GM19025 (cell line): ENCODE data around the gene HS6ST2.
"Not testable (repeated sequence)": the region's sequence is repeated elsewhere in the genome, so short reads cannot be mapped to it uniquely, and the experiment has no call there.

ENCODE experiments used
- ATAC-seq: cut with Tn5 transposase; IDR thresholded peaks from one replicate; pipeline ENCODE4 v1.9.1; 2021; ENCODE audit warnings: mild to moderate bottlenecking, low read depth, moderate library complexity; ENCODE audit not compliant: unreplicated experiment

Gene HS6ST2

DNA sequence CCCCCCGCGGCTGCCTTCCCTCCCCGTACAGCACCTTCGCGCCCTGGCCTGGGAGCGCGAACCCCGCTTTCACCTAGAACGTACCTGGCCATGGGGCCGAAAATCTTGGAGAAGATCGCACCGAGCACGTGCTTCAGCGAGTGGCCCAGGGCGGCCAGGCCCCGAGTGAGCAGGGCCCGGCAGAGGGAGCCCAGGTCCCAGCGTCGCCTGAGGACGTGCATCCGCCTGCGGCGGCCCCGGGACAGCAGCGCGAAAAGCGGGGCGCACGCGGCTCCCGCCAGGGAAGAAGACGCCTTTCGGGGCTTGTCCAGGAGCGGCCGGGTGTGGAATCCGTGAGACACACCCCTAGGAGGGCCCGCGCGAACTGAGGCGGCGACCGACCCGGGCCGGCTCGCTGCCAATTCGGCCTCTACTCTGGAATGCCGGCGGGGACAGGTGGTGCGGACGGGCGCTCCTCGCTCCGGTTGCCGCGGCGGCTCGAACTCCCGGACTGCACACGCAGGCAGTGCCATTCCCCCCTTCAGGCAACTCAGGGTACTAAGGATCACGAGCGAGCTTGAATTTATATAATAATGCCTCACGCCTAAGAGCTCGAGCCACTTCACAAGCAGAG, at the start of gene HS6ST2:
TSS of gene HS6ST2 (minus strand) at position 539 of the 613 bp plus-strand sequence.
- ATAC-seq, result no peak

DNA sequence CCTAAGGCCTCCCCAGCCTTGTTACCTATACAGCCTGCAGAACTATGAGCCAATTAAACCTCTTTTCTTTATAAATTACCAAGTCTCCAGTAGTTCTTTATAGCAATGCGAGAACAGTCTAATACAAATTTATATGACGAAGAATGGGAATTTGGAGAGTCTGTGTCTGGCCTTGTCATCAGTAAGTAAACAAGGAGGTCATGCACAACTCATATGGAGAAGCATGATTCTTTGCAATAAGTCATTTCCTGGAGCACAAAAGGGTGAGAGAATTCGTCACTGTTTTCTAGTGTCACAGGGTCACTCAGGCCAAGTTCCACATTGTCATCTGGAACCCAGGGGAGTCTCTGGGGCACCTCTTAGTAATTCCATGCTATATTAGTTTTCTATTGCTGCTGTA, 49.0 kb upstream of the HS6ST2 start:
- ATAC-seq, result no peak

DNA sequence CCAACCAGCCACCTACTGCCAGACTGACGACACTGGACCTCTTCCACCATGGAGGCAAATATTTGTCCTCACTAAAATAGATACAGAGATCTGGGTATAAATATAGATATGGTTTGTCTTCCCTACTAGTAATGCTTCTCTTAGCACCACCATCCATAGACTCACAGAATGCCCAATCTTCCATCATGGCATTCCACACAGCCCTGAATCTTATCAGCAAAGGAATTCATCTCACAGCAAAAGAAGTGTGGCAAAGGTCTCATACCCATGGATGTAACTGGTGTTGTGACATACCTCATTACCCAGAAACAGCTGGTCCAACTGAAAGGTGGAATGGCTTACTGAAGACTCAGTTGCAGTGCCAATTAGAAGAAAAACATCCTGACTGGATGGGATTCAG, 47.2 kb upstream of the HS6ST2 start:
- no peak for ATAC-seq

DNA sequence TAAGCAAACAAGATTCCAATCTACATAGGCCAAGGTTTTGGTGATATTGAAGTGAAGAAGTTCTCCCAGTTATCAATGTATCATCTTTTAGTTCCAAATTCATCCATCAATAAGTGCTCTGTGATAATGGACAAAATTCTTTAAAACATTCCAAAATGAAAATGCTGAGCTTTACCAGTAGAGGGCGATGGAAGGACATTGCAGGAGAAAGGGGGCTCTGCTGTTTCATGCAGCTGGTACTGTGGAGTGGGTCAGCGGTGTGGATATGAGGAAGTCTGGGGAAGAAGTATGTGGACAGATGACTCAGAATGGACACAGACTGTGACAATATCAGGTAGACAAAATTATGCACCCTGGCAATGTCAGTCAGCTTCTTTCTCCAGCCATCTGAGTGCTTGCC, 46.6 kb upstream of the HS6ST2 start:
- no peak for ATAC-seq

DNA sequence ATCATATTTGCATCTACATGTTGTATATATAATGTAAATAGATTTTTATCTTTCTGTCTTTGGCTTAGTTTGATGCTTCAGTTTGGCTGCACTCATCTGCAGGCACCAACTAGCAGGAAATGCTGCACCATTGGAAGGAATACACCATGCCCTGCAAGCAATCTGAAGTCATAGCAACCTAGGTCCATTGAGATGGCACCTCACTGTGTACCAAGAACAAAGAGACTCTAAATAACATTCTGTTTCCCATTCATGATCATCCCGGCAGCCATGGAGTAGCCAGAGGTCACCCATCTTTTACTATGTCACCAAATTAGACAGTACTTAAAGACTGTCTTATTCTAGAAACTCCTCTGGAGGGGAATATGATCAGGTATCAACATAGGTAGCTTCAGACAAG, 40.8 kb upstream of the HS6ST2 start:
- no peak for ATAC-seq

DNA sequence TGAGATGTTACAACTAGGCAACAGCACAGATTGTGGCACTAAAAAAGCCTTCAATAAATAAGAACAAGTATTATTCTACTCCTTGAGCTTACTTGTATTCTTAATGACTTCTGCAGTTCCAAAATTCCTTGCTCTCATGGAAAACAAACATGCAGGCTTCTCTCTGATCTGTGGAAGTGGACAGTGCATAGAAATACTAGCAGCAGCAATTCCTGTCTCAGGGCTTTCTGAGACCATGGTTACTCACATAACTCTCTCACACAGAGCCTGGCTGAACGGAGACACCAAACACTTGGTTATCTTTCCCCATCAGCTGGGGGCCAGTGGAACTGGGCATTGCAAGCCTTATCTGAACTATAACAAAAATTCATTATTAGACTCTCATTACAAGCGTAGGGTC, 32.4 kb upstream of the HS6ST2 start:
- ATAC-seq, result no peak

DNA sequence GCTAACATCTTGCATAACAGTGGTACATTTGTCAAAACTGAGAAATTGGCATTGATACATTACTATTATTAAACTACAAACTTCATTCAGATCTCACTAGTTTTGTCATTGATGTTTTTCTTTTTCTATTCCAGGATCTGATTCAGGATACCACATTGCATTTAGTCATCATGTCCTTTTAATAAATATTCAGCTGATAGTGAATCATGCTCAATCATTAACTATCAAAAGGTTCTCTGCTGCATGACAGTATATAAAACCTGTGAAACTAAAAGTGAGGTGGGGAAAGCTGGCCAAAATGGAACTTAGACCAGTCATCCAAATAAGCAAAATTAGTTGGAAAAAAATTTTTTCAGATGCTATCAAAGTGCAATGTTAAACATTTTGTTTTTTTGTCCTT, 28.1 kb upstream of the HS6ST2 start:
- no peak for ATAC-seq

DNA sequence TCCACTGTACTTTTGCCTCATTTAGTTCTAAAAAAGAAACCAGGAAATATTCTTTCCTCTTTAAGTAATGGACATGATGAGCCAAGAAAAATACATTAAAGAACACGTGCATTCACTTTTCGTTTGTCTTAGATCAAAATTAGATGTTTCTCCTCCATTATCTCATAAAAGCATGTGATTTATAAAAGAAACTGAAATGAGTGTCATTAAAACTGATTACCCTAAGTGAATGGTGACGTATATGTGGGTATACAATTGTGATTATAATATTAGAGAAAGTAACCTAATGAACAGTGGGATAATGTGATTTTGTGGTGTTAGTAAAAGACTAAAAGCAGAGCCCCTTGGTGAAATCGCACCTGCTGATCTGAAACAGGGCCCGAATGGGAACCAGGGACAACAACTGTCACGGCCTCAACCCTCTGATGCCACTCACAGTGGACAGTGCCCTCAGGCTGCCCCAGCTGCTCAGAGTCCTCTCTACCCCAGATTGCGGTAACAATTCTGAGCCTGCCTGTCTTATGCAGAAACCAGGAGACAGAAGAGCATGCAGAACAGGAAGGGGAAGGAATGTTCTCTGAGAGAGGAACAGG, 25.7 kb upstream of the HS6ST2 start:
- ATAC-seq, result no peak

DNA sequence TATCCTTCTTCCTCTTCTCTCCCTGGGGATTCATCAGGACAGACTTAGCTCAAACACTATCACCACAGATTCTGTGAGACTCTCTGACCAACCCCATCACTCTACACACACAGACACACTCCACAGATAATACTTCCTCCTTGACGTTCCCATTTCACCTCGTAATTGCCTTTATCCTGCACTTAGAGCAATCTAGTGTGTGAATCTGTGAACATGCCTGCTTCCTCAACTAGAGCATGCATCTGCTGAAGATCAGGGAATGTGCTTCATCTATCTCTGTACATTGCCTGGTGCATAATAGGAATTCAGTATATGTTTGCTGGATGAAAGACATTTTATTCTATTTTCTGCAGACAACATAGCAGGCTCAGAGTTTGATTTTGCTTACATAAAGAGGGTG, 25.1 kb upstream of the HS6ST2 start:
- no peak for ATAC-seq

DNA sequence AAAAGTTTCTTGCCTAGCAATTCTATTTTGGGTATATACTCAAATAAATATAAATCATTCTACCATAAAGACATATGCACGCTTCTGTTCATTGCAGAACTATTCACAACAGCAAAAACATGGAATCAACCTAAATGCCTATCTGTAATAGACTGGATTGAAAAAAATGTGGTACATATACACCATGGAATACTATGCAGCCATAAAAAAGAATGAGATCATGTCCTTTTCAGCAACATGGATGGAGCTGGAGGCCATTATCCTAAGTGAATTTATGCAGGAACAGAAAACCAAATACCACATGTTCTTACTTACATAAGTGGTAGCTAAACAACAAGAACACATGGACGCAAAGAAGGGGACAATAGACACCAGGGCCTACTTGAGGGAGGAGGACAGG, 21.6 kb upstream of the HS6ST2 start:
- not testable (repeated sequence) for ATAC-seq

DNA sequence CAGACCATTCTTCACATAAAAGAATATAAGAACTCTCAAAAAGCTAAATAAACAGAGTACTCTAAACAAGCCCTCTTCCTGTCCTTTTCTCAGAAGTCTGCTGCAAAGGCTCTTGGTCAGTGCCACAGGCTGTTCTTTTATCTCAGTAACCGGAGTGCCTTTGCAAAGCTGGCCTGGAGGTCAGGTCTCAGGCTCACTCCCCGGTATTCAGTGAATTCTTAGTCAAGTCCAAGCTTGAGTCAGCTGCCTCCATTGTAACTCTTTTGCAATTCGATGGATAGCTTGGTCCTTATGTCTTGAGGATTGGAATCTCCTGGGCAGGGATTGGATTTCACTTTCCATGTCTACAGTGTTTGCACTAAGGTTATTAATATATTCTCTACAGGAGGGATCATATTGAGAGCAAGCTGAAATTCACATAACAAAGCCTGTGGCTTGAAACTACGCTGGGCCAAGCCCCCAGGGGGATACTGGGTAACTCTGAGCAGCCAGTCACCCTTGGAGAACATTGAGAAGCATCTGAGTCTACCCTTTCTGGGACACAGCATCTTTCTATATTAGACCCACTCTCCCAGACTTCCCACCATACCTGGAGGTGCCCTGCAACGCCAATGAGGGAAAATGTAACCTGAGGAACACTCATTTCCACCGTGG, 10.0 kb upstream of the HS6ST2 start:
- ATAC-seq, result no peak

DNA sequence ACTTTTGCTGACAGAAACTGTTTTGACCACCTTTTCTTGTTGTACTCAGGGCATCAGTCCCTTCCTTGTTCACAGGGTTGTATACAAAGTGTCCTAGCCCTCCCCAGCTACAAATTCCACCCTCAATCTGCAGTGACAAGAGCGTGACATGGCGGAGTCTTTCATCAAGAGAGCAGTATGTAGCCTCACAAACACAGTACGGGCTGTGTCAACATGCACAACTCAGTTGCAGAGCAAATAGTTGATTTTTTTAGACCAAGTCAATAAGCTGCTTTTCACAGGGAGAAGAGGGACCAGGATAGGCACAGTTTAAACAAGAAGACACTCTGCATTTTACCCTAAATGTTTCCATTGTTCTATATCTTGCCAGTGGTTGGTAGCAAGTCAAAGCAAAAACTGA, 8.6 kb upstream of the HS6ST2 start:
- no peak for ATAC-seq

DNA sequence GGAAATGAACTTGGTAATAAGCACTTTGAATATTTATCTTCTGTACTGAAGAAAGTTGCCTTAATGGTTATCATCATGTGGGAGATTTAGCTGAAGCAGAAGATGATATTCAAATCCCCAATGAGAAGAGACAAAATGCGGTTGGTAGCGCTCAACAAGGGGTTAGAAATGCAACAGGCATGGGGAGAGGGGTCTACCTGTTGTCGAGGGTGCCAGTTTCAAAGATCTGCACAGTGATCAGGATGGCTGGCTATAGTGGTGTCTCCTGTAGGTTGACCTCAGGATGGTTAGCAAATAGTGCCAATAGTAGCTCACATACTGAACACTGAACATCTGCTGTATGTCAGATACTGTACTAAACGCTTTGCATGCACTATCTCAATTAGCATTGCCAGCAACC, 7.0 kb upstream of the HS6ST2 start:
- no peak for ATAC-seq

DNA sequence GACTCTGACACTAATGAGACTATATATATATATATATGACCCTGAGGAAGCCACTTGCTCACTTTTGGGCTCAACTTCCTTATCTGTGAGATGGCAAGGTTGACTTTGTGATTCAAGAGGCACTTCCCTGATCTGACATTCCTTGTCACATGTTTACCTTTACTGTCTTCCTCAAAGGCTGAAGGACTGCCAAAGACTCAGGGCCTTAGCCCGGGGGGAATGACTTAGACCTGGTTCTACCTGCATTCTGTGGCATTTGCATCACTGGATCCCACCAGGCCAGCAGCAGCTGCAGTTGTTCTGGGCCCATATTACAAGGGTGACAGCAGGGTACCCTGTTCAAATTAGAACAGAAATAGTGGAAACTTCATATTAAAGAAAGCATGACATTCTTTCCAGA, 3.1 kb upstream of the HS6ST2 start:
- ATAC-seq, result no peak

DNA sequence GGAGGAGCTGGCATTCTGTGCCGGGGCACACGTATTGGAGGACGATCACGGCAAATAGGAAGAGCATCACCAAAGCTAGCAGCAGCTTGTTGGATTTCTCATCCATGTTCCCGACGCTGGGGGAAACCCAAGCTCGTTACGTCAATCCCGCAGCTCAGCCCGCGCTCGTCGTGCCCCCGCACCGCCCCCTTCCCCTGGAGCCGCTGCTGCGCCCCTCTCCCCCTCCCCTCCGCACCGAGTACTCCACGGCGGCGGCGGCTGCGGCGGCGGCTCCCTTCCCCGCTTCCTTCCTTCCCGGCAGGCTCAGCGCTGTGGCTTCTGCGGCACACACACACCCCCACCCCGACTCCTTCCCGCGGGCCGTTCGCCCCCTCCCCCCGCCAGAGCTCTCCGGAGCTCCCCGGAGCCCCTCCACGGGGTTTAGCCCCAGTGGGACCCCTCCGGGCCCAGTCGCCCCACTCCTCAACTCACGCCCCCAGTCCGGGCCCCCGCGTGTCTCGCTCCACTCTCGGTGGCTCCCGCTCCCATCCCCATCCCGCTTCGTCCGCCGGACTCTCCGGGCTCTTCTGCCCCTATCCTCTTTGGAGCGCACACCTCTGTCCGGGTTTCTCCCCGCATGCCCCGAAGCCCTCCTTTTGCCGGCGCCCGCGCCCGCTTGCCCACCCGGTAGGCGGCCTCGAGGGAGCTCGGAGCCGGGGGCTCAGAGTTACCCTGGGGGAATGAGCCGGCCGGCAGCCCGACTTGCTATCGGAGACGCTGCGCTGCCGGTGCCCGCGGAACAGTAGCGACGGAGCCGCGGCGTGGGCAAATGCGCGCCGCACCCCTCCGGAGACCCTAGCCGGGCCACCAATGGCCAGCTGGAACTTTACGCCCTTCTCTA, 978 bp downstream of the HS6ST2 start:
- no peak for ATAC-seq

DNA sequence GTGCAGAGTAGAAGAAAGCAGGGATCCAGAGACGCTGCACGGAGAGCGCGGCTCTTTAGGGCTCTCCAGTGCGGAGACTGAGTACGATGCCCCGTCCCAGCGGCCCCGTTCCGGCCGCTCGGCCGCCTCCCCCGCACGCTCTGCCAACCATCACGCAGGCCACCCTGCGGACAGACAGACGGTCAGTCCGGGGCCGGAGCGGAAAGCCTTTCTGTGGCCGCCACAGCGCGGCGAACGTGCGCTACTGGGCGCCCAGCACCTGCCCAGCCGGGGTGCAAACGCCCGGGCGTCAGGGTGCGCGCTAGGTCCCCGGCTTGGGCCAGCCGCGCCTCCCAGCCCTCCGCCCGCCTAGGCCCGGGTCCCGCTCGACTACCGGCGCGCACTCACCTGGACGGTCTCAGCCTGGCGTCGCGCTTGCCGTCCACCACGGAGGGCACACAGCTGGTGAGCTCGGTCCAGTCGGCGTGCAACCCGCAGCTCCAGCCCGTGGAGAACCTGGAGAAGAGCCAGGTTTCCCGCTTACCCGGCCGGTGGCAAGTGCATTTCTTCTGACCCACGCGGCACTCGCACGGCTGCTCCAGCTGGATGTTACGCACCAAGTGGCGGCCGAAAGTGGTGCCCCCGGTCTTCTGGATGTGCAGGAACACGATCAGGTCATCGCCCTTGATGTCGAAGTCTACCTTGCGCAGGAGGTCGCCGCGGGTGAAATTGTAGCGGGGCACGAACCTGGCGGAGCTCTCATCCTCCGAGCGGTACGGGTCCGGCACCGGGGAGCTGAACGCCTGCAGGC, 1.8 kb downstream of the HS6ST2 start:
- ATAC-seq, result no peak

DNA sequence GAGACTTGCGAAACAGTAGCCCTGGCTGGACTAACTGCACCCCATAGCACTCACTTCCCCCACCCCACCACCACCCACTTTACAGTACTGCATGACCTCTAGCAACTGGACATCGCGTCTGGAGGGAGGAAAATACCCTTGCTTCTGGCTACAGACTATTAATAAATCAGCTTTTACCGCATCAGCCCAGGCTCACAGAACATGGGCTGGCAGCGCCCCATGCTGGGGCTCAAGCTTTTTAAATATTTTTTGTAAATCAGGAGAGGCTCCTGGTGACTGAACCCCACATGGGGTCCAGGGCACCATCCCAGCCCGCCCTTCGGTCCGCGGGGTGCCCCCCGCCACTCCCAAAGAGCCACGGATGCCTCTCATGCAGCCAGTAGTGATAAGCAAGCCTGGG, 2.7 kb downstream of the HS6ST2 start:
- no peak for ATAC-seq

DNA sequence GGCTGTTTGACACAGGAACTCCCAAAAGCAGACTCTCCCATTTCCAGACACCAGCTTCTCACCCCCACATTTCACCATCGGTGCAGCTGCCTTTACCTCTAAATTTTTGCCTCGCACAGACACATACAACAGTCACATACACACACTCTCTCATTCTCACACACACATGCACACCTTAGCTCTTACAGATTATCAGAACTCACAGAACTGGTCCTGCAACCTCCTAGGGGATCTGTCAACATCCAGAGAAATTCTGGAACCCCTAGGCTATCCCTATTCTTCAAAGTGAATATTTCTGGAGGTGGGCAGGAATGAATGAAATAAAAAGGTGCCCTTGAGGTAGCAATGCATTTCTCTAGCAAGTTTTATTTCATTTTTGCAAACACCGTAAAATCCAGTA, 4.1 kb downstream of the HS6ST2 start:
- ATAC-seq, result no peak

DNA sequence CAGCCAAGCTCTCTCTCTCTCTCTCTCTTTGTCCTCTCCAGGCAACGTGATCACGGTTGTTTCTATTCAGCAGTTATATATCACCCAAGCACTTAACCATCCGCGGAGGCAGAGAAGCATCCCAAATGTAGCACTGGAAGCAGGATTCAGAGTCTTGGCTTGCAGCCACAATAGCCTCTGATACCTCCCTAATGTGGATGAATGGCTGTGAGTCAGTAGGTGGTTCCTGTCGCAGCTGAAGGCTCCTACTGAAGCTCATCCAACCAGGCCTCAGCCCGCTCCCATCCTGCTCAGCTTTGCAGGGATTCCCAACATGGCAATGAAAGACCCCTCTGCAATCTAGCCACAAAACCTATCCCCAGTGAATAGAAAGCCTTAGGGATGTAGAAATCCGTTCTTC, 5.1 kb downstream of the HS6ST2 start:
- no peak for ATAC-seq

DNA sequence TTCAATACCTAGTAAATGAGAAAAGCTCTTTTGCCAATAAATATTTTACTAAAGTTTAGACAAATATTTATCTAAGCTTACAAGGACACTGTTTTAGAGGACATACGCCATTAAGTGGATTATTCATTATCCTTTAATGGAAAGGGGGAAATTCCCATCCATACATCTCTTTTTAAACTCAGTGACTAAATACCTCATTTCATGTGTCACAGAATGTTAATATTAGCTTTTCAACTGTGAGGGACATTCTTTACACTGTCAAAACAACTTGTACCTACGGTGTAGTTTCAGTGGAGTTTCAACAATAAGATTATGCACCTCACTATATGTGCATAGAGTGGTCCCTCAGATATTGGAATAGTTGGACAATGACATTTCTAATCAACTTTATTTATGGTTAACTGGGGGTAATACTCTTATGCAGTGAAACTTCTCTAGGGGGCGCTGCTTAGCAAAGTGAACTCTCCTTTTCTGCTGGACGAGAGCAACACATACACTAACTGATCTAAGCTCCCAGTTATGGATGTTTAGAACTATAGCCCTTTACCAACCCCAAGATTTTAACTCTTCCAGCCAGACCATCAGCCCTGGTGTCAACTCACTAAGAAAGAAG, 9.7 kb downstream of the HS6ST2 start:
- ATAC-seq, result no peak
